COLO668 (cell line): ENCODE results near the gene NUBP2.

Experiments
- DNase-seq: peaks from one replicate; lab custom pipeline; 2025; ENCODE audit not compliant: unreplicated experiment; lab: John Stamatoyannopoulos, UW

Gene NUBP2

GRCh38 chr16:1782408-1783264, at the start of gene NUBP2, which contains the start of gene SPSB3:
NUBP2 (plus strand) TSS chr16:1782960; CDS start chr16:1783021, 61 bp downstream.
SPSB3 (minus strand) TSS chr16:1782571; CDS start chr16:1781483, 1,088 bp downstream.
- peak; percentile 99 for DNase-seq

- no peak for DNase-seq
These were observed 48.6 kb upstream of the NUBP2 start for GRCh38 chr16:1734123-1734522.

- no peak for DNase-seq
These were observed 47.9 kb upstream of the NUBP2 start for GRCh38 chr16:1734816-1735215.

GRCh38 chr16:1740234-1740633, 42.5 kb upstream of the NUBP2 start:
- DNase-seq = no peak

- DNase-seq = no peak
These were observed 41.8 kb upstream of the NUBP2 start for GRCh38 chr16:1740781-1741490.

GRCh38 chr16:1741553-1742165, 41.1 kb upstream of the NUBP2 start:
- DNase-seq = no peak

GRCh38 chr16:1743376-1744337, 39.1 kb upstream of the NUBP2 start:
- no peak for DNase-seq

- no peak for DNase-seq
These were observed 38.4 kb upstream of the NUBP2 start for GRCh38 chr16:1744338-1744840.

GRCh38 chr16:1745181-1745899, 37.4 kb upstream of the NUBP2 start:
- DNase-seq = no peak

- no peak for DNase-seq
These were observed 36.7 kb upstream of the NUBP2 start for GRCh38 chr16:1745900-1746692.

- no peak for DNase-seq
These were observed 36.0 kb upstream of the NUBP2 start for GRCh38 chr16:1746693-1747195.

GRCh38 chr16:1747934-1748333, 34.8 kb upstream of the NUBP2 start:
- no peak for DNase-seq

- no peak for DNase-seq
These were observed 33.3 kb upstream of the NUBP2 start for GRCh38 chr16:1749152-1750117.

- DNase-seq = no peak
These were observed 30.8 kb upstream of the NUBP2 start for GRCh38 chr16:1751946-1752345.

- no peak for DNase-seq
These were observed 29.9 kb upstream of the NUBP2 start for GRCh38 chr16:1752853-1753252.

GRCh38 chr16:1754204-1754603, 28.6 kb upstream of the NUBP2 start:
- no peak for DNase-seq

GRCh38 chr16:1757714-1758461, 24.9 kb upstream of the NUBP2 start:
- DNase-seq = no peak
